ENCODE measurements around the gene SIGLEC10.
"Not testable (repeated sequence)": the region's sequence is repeated elsewhere in the genome, so short reads cannot be mapped to it uniquely, and the experiment has no call there.

The SIGLEC10 gene, protein sequence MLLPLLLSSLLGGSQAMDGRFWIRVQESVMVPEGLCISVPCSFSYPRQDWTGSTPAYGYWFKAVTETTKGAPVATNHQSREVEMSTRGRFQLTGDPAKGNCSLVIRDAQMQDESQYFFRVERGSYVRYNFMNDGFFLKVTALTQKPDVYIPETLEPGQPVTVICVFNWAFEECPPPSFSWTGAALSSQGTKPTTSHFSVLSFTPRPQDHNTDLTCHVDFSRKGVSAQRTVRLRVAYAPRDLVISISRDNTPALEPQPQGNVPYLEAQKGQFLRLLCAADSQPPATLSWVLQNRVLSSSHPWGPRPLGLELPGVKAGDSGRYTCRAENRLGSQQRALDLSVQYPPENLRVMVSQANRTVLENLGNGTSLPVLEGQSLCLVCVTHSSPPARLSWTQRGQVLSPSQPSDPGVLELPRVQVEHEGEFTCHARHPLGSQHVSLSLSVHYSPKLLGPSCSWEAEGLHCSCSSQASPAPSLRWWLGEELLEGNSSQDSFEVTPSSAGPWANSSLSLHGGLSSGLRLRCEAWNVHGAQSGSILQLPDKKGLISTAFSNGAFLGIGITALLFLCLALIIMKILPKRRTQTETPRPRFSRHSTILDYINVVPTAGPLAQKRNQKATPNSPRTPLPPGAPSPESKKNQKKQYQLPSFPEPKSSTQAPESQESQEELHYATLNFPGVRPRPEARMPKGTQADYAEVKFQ

DNA sequence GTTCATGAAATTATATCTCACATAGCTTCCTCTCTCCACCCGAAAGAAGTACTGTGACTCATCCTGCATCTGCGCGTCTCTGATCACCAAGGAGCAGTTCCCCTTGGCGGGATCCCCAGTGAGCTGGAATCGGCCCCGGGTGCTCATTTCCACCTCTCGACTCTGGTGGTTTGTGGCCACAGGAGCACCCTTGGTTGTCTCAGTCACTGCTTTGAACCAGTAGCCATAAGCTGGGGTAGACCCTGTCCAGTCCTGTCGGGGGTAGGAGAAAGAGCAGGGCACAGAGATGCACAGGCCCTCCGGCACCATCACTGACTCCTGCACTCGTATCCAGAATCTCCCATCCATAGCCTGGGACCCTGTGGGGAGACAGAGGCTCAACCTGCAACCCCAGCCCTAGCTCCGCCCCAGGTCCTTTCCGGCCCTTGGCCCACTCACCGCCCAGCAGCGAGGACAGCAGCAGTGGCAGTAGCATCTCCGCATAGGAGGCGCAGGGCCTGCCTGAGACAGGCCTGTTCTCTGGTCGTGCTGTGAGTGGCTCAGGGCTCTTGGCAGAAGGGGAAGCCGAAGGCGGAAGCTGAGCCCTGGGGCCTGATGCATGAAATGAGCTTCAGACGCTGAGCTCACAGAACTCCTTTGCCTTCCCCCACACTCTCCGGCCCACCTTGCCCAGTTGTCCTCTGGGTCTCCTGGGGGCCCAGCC, at the start of gene SIGLEC10:
Gene SIGLEC10 (minus strand): TSS at position 536 of the 703 bp plus-strand sequence. CDS start 61 bp downstream, at position 475.
- peak; percentile 43 to 61 for DNase-seq

DNA sequence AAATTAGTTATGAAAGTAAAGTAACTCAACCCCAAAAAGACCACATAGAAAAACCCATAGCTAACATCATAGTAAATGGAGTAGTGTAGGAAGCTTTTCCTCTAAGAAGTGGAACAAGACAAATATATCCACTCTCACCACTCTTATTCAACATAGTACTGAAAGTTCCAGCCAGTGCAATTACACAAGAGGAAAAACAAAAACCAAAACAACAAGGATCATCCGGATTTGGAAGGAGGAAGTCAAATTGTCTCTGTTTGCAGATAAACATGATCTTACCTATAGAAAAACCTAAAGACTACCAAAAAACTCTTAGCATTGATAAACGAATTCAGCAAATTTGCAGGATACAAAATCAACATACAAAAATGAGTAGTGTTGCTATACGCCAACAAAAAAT, 49.3 kb upstream of the SIGLEC10 start:
- no peak for DNase-seq

DNA sequence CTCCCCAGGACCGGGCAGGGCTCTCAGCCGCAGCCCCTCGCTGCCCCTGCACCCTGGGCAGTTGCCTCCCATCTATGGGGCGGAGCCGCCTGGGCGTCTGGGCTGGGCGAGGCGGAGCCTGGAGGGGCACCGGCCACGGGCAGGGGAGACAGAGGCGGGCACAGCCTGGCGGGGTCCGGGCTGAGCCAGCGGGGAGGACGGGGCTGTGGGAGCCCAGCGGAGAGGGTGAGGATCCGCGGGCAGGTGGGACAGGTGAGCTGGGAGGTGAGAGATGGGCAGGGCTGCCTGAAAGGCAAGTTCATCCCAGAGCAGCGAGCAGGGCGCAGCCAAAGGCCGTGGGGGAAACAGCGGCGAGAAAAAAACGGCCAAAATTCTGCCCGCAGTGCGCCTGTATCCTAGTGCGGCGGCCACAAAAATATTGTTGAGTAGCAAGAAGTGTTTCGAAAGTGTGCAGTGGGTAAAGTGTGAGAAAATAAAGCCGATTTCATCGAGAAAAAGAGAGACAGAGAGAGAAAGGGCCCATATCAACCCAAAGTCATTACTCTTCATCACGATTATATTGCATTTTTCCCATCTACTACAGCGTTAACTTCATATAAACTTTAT, 46.6 kb upstream of the SIGLEC10 start:
- DNase-seq, result not testable (repeated sequence)

DNA sequence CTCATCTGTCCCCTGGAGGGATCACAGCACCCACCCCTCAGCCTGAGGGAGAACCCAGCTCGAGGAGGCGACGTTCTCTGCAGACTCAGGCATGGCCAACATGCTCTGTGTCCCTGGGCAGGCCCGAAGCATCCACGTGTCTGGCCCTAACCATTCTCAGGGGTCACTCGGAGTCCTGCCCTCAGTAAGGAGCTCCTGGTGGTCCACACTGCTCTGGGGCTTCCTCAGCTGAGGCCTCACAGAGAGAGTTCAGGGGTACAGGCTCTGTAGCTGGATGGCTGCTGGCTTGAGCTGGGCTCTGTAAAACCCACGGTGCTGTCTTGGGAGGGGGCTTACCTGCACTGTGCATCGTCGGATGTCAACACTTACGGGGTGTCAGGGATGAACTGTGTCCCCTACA, 45.2 kb upstream of the SIGLEC10 start:
- DNase-seq, result no peak

DNA sequence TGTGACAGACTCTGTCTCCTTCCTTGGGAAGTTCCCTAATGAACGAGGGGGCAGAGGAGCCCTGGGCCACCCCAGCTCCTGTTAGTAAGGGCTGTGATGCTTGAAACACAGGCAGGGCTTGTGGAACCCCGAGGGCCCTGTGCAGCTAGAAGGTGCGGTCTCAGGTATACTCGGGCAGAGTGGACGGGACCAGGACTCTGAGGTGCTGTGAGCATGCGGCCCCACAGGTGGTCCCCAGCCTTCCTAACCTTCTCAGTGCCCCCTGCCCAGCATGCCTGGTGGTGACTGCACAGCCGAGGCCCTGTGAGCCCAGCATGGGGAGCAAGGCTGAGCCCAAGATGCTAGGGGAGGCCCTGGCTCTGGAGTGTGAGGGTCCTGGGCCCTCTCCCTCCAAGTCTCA, 44.8 kb upstream of the SIGLEC10 start:
- no peak for DNase-seq

DNA sequence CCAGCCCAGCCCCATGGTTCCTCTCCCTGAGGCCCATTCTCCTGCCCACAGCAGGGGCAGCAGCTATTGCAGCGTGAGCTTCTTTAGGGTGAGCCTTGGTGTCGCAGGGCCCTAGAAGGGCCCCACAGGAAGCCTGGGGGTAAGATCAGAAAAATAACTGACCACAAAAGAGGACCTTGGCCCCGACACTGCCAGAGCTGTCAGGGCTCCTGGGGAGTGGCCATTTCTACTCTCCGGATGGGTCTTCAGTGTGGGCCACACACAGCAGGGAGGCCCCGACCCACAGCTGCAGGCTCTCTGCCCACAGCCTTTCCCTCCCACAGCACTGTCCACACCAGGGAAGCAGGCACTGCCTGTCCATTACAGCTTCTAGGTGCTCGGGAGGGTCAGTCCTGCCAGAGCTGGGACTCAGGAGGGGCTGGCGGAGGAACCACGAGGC, 44.3 kb upstream of the SIGLEC10 start:
- no peak for DNase-seq

DNA sequence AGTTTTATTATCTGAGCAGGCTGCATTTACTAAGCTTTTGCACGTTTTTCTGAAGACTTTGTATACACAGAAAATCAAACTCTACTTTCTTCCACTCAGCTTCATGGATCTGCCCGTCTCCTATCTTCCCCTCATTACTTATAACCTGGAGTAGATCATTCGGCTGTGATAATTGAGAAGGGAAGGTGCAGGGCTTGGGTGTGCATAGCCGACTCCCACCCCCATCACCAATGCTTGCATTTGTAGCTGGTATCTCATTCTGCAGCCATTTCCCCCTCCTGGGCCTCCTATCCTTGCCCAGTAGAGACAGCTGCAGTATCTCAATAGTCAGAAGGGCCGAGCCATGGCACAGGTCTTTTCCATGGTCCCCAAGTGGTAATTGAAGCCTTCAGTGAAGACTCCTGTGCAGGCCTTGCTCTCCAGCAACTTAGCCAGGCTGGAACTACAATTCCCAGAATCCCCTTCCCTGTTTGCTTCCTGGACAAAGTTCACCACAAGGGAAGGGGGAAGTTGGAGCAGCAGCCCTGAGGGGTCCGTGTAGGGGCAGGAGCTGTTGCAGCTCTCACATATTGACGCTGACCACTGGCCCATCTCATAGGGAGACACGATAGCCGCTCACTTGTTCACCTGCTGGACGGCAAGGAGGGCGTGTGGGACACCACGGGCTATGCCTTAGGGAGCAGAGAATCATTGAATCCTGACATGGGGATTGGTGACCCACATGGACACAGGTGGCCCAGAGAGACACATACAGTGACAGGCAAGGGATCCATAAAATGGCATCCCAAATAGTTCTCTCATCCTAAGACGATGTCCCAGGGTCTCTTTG, 42.9 kb upstream of the SIGLEC10 start:
- DNase-seq, result no peak

DNA sequence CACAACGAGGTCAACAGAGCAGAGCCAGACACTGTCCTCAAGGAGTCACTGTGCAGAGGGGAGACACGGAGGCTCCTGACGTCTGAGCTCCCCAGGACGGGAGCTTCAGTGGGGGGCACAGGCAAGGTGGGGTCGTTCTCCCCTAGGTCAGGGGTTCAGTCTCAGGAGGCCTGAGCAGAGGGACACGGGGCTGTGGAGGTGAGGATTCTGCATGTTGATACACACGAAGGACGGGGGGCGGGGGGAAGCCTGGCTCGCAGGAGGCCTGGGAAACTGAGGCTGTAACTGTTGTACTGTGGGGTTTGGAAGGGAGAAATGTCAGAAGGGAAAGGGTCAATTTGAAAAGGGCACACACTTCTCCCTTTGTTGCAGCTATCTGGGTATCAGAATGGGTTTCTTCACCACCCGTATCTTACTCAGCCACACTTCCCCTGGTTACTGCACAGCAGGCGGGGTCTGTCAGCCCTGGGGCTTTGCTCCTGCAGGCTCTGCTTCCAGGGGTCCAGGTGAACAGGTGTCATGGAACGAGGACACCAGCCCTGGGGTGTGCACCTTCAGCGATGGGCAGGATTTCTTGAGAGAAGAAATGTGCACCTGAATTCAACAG, 41.6 kb upstream of the SIGLEC10 start:
- DNase-seq, result no peak

DNA sequence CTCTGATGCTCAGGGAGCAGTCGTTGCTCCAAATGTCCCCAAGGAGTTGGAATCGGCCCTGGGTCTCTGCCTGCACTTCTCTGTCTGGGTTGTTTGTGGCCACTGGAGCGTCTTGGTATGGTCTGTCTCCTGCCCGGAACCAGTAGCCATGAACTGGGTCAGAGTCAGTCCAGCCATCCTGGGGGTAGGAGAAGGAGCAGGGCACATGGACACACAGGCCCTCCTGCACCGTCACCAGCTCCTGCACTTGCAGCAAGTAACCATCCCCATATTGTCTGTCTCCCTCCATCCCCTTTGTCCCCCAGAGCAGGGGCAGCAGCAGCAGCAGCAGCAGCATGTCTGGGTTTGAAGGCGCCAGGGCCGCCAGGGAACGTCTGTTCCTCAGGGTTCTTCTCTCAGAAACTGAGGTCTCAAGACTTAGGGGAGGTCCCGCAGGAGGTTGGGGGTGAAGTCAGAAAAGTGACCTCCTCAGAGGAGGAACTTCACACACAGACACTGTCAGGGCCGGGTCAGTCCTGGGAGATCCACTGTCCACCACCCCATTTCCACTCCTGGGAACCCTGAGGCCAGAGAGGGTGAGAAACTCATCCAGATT, 40.7 kb upstream of the SIGLEC10 start, which contains the start of gene SIGLEC8:
Gene SIGLEC8 (minus strand): TSS at position 404 of the 595 bp plus-strand sequence. CDS start 67 bp downstream, at position 337.
- DNase-seq, result peak in 1 of 2 donors; percentile 12

DNA sequence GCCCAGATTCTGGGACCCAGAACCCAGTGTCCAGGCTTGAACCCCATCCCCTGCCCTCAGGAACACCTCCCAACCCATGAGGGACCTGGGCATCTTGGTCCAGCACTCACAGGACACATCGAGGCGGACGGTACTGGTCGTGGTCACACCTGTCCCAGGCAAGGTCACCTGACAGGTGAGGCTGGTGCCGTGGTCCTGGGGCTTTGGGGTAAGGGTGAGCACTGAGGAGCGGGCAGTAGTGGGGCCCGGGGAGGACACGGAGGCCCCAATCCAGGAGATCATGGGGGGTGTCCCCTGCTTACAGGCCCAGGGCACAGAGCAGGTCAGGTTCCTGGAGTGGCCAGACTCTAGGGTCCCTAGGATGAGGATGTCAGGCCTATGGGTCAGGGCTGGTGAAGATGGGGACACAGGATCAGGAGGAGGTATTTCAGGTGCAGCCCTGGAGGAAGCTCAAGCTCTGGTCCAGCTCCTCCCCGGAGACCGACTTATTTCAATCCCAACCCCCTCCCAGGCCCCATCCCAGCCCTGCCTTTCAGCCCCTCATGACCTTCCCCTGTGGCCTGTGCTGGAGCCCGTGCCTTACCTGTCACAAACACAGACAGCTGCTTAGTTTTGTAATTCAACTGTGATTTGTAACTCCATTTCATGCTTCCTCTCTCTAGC, 40.0 kb upstream of the SIGLEC10 start:
- peak in 1 of 2 donors; percentile 14 for DNase-seq

DNA sequence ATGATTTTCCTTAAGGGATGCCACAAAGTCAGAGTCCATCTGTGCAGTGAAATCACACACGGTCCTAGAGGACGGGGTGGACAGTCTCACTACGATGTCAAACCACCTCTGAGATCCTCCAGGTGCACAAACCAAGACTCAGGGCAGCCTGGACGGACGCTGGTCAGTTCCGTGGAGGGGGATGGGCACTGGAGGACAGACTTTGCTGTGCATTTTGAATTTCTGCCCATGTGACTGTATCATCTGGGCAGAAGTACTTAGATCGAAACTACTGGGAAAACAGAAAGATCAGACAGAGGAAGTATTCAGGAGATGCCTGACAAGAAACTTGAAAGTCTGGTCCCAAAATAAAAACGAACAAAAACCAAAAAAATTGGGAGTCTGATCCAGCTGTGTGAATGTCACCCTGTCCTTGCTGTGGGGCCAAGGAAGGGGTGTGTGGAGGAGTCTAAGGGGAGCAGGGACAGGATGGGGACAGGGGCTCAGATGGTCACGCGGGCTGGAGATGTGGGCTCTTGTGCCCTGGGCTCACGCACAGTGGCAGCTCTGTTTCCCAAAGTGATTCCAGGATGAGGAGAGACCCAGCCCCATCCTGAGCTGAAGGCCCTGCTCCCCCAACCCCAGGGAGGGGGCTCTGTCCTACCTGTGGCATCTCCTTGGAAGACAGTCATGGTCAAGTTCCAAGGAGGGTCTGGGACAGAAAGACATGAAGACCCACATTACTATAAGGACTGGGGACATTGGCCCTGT, 39.3 kb upstream of the SIGLEC10 start:
- DNase-seq, result no peak

DNA sequence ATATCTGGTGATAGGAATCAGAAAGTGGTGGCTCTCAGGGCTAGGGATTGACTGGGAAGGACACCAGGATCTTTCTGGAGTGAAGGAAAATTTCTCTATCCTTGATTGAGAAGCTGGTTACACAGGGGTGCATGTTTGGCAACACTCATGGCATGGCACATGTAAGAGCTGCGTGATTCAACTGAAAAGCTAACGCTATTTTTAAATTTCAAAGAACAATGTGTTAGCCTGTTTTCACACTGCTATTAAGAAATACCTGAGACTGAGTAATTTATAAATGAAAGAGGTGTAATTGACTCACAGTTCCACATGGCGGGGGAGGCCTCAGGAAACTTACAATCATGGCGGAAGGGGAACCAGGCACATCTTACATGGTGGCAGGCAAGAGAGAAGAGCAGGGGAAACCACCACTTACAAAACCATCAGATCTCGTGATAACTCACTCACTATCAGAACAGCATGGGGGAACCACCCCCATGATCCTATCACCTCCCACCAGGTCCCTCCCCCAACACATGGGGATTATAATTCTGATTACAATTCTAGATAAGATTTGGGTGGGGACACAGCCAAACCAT, 33.4 kb upstream of the SIGLEC10 start:
- peak; percentile 48 to 56 for DNase-seq

DNA sequence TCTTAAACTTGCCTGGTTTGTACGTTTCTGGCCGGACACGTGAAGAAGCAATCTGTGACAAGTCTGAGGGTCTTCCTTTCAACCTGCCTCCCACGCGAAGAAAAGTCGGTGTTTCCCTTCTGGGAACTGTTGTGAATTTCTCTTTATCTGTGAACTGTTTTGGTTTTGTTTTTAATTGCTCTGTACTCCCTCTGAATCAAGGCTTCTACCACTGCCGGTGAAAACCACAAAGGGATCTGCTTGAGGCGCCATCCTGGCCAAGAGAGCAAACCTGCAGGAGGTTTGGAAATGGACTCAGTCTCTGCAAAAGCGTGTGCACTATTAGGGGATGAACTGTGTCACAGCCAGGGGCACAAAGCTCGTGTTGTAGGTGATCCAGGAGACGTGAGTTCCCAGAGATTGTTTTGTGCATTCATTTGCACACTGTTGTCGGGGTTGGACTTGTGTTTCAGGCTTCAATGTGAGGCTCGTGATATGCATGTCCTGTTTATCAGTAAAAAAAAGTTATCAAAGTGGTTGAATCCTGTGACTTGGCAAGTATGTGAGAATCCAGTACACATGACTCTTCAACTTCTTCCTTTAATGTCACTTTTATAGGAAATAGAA, 31.1 kb upstream of the SIGLEC10 start:
- DNase-seq, result peak; percentile 56 to 63

DNA sequence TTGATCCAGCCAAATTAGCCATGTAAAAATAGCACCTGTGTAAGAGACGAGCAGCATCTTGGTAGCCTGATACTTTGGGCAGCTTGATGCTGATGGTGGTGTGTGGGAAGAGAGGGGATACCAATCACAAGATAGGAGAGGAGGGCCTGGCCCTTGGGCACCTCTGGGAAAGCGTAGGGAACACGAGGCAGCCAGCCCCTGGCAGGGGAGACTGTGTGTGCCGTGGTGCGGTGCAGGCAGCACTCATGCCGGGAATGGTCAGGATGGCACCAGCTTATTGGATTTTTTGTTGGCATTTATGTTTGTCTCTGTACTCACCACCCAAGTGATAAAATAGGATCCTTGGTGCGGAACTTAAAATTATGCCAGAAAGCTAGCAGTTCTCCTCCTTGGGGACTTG, 30.6 kb upstream of the SIGLEC10 start:
- no peak for DNase-seq

DNA sequence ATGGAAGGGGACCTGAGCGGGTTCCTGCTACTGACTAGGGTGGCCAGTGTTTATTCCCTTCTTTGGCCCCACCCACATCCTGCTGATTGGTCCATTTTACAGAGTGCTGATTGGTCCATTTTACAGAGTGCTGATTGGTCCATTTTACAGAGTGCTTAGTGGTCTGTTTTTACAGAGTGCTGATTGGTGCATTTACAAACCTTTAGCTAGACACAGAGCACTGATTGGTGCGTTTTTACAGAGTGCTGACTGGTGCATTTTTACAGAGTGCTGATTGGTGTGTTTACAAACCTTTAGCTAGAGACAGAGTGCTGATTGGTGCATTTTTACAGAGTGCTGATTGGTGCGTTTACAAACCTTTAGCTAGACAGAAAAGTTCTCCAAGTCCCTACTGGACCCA, 30.1 kb upstream of the SIGLEC10 start:
- DNase-seq, result not testable (repeated sequence)

DNA sequence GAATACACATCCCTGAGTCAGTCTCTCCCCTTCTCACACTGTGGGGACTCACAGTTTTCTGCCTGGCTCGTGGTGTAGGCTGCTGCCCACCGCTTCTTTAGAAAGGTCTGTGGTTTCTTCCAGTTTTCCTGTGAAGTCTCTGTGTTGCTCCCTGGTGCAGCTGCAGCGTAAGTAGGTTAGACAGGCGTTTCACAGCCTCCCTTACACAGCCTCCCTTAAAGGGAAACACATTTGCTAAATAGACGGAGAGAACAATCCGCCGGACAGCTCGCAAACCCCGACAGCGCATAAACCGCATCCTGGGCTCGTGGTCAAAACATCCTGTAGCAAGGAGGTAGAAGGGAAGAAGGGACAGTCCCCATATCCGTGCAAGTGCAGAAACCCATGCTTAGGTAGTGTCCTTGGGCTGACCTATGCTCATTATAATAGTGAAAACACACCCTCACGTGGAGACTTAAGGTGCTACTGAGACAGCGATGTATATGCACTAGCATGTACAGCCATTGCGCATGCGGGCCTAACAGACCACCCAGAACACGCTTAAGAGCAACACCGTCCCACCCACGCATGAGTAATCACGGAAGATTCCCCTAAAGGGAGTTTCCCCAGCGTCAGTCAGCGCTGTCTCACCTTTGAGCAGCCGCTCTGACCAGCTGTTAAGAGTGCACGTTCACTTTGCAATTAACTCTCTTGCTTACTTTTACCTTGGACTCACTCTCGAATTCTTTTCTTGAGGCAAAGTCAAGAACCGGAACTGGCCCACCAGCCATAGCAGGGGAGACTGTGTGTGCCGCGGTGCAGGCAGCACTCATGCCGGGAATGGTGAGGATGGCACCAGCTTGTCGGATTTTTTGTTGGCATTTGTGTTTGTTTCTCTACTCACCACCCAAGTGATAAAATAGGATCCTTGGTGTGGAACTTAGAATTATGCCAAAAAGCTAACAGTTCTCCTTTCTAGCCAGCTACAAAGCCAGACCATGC, 24.3 kb upstream of the SIGLEC10 start:
- peak; percentile 86 to 88 for DNase-seq

DNA sequence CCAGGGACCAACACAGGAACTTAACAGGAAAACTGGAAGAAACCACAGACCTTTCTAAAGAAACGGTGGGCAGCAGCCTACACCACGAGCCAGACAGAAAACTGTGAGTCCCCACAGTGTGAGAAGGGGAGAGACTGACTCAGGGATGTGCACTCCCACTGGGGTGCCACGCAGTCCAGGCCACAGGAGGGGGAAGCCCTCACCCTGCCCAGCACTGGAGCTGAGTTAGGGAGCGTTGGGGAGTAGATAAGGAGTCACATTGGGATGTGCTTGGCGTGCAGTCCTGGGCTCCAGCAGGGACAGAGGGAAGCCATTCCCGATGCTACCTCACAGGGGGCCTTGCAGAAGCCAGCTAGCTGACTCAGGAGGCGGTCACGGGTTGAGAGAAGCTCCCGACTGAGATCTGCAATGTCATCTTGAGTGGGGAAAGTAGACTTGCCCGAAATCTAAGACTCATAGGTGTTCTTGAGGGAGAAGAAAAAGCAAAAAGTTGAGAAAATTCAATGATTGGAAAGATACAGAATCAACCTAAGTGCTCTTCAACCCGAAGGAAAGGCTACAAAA, 23.5 kb upstream of the SIGLEC10 start:
- peak; percentile 69 to 77 for DNase-seq

Measured in stimulated activated CD4-positive, alpha-beta T cell treated with anti-CD3 and anti-CD28 coated beads, Interleukin-2, amount 100 ng/mL, for 24 hours (primary cell).